Omental fat pad (tissue), 4 donors: ENCODE data around the gene CLIP1. TPM values are rescaled to one million over a fixed set of nuclear protein-coding genes. Genes with fewer than 3 reads are reported as not detected.
"Not testable (repeated sequence)": the region's sequence is repeated elsewhere in the genome, so short reads cannot be mapped to it uniquely, and the experiment has no call there.

Experiments used
- ATAC-seq: fragments of 150-250 bp; one replicate; pipeline ENCODE4 v1.9.1; 2016; ENCODE audit warnings: mild to moderate bottlenecking, moderate library complexity; ENCODE audit not compliant: low FRiP score
- DNase-seq: peaks from one replicate; pipeline ENCODE4 v3.0.0-alpha.2; 2019; ENCODE audit warnings: low spot score
- CTCF ChIP-seq, 3 donors: fragments of 450-650 bp; IDR thresholded peaks; one replicate each; pipeline ENCODE4 v1.5.1; 2016 to 2017; ENCODE audit warnings: antibody characterized with exemption in 3 of 3, mild to moderate bottlenecking in 3 of 3, moderate library complexity in 2 of 3
- total RNA-seq, 4 donors: library from RNA; depleted of rRNA; stranded (reverse); fragments of >200 nt; gene quantifications; one replicate each; pipeline ENCODE4 v1.1.0, GENCODE V29; 2016

The CLIP1 gene
- total RNA-seq, 4 donors from 2014 or later = 72.8 to 189 (median 91.7) TPM

GRCh38 chr12:122371475-122372045 is 50.9 kb downstream of the CLIP1 start:
- DNase-seq (no peak), ATAC-seq (no peak)
- TF ChIP-seq CTCF (IDR thresholded peaks at IDR 0.05) = no peak

GRCh38 chr12:122368361-122369073 is 54.0 kb downstream of the CLIP1 start:
- DNase-seq (no peak), ATAC-seq (no peak)
- TF ChIP-seq CTCF (IDR thresholded peaks at IDR 0.05) = no peak

- not testable (repeated sequence) for DNase-seq, ATAC-seq
These were observed 54.8 kb downstream of the CLIP1 start for GRCh38 chr12:122367632-122368031.

GRCh38 chr12:122366685-122367475 is 55.6 kb downstream of the CLIP1 start:
- ATAC-seq = peak; percentile 86
- no peak for TF ChIP-seq CTCF (IDR thresholded peaks at IDR 0.05)
- no peak for DNase-seq

- DNase-seq, ATAC-seq: not testable (repeated sequence)
These were observed 57.2 kb downstream of the CLIP1 start for GRCh38 chr12:122365226-122365625.

GRCh38 chr12:122363782-122364181 is 58.7 kb downstream of the CLIP1 start:
- no peak for DNase-seq
- no peak for TF ChIP-seq CTCF (IDR thresholded peaks at IDR 0.05)
- no peak for ATAC-seq

GRCh38 chr12:122362755-122363154 is 59.7 kb downstream of the CLIP1 start:
- DNase-seq (no peak), ATAC-seq (no peak)
- TF ChIP-seq CTCF (IDR thresholded peaks at IDR 0.05) = no peak

GRCh38 chr12:122358403-122358802 is 64.1 kb downstream of the CLIP1 start:
- not testable (repeated sequence) for ATAC-seq, DNase-seq

- DNase-seq, ATAC-seq: not testable (repeated sequence)
These were observed 64.9 kb downstream of the CLIP1 start for GRCh38 chr12:122357536-122357935.

GRCh38 chr12:122356991-122357390 is 65.5 kb downstream of the CLIP1 start:
- DNase-seq, ATAC-seq: not testable (repeated sequence)
